GM10266 (cell line): ENCODE data around the gene RAB3C.
"Not testable (repeated sequence)": the region's sequence is repeated elsewhere in the genome, so short reads cannot be mapped to it uniquely, and the experiment has no call there.

Experiments
- DNase-seq: peaks from one replicate; pipeline ENCODE4 v3.0.0; 2012; ENCODE audit errors: extremely low spot score
- CTCF ChIP-seq: IDR thresholded peaks from 2 replicates; pipeline ENCODE4 v1.5.1; 2012; ENCODE audit warnings: mild to moderate bottlenecking, low read depth; ENCODE audit not compliant: control insufficient read depth, insufficient read depth; ENCODE audit errors: missing control alignments

The RAB3C gene

GRCh38 chr5:58582019-58582802 lies 664 bp upstream of the RAB3C start:
- DNase-seq, result no peak
- no peak for TF ChIP-seq CTCF

GRCh38 chr5:58595952-58596351 lies 13.1 kb downstream of the RAB3C start:
- no peak for TF ChIP-seq CTCF
- no peak for DNase-seq

GRCh38 chr5:58598440-58598839 lies 15.6 kb downstream of the RAB3C start:
- DNase-seq, result no peak
- TF ChIP-seq CTCF, result no peak

- TF ChIP-seq CTCF, result no peak
- DNase-seq, result no peak
Observed at GRCh38 chr5:58599217-58599616, 16.3 kb downstream of the RAB3C start.

GRCh38 chr5:58600613-58601012 lies 17.7 kb downstream of the RAB3C start:
- not testable (repeated sequence) for DNase-seq

GRCh38 chr5:58602889-58603288 lies 20.0 kb downstream of the RAB3C start:
- not testable (repeated sequence) for DNase-seq

GRCh38 chr5:58606064-58606463 lies 23.2 kb downstream of the RAB3C start:
- DNase-seq, result no peak
- no peak for TF ChIP-seq CTCF

- DNase-seq, result no peak
- TF ChIP-seq CTCF, result no peak
Observed at GRCh38 chr5:58615972-58616371, 33.1 kb downstream of the RAB3C start.
